ENCODE measurements around the gene TMEM269. TPM values are rescaled to one million over a fixed set of nuclear protein-coding genes. Genes with fewer than 3 reads are reported as not detected.

The TMEM269 gene
- total RNA-seq (not detected), polyA plus RNA-seq (under 1 TPM in 1 of 3 donors, not detected in 2; 0.04 TPM)

GRCh38 chr1:42784946-42785693, at the start of gene TMEM269:
Gene TMEM269, plus strand, starts transcription at chr1:42784991. Its CDS starts 4,903 bp downstream, at chr1:42789894.
- whole genome bisulfite sequencing, 2 donors = 10 to 16% methylated on average over 54 of the region's 54 CpGs
- Histone ChIP-seq H3K4me1 (peaks cover 0 to 11% (median 11%) of the 10 kb centered on the region in 4 donors), H3K4me3 (peak within 1 kb of the TSS; percentile 39 to 53 (median 45)), H3K27me3 (no peaks in the 10 kb centered on the region), H3K27ac (no peak within 1 kb of the TSS), H3K36me3 (peaks cover 0 to 15% (median 4%) of the 10 kb centered on the region in 4 donors), H3K9me3 (no peaks in the 10 kb centered on the region)
- TF ChIP-seq POLR2AphosphoS5 (IDR thresholded peaks at IDR 0.05) (no peak), POLR2A (IDR thresholded peaks at IDR 0.05) (no peak), EP300 (IDR thresholded peaks at IDR 0.05) (no peak), CTCF (IDR thresholded peaks at IDR 0.05) (no peak)
- intact Hi-C loops (cut with DNase I) = no loop called here
- peak; percentile 64 for DNase-seq

- H3K36me3 ChIP-seq = no peaks in the 10 kb centered on the region
- H3K27me3 ChIP-seq = no peaks in the 10 kb centered on the region
- WGBS, 2 donors = 88 to 91% methylated on average over 11 of the region's 11 CpGs
- H3K4me1 ChIP-seq = no peaks in the 10 kb centered on the region
- H3K9me3 ChIP-seq = no peaks in the 10 kb centered on the region
- intact Hi-C loops (cut with DNase I) = no loop called here
- no peak for DNase-seq
- no peak overlapping the region for H3K27ac ChIP-seq
- no peak overlapping the region for H3K4me3 ChIP-seq
- TF ChIP-seq CTCF (IDR thresholded peaks at IDR 0.05) = no peak
- no peak for TF ChIP-seq POLR2A (IDR thresholded peaks at IDR 0.05)
These were observed 49.7 kb upstream of the TMEM269 start for GRCh38 chr1:42735056-42735455.

- Histone ChIP-seq H3K4me3 (no peak overlapping the region), H3K27me3 (no peaks in the 10 kb centered on the region), H3K36me3 (no peaks in the 10 kb centered on the region), H3K9me3 (no peaks in the 10 kb centered on the region), H3K27ac (no peak overlapping the region), H3K4me1 (no peaks in the 10 kb centered on the region)
- intact Hi-C loops (cut with DNase I) = no loop called here
- DNase-seq = no peak
- WGBS, 2 donors = 57 to 83% methylated on average over 14 of the region's 14 CpGs
- TF ChIP-seq POLR2A (IDR thresholded peaks at IDR 0.05) (no peak), POLR2AphosphoS5 (IDR thresholded peaks at IDR 0.05) (no peak), EP300 (IDR thresholded peaks at IDR 0.05) (no peak), CTCF (IDR thresholded peaks at IDR 0.05) (no peak)
These were observed 49.2 kb upstream of the TMEM269 start for GRCh38 chr1:42735477-42736105.

GRCh38 chr1:42736152-42736551, 48.6 kb upstream of the TMEM269 start:
- no peak for DNase-seq
- no peaks in the 10 kb centered on the region for H3K27me3 ChIP-seq
- no peak for TF ChIP-seq CTCF (IDR thresholded peaks at IDR 0.05)
- TF ChIP-seq EP300 (IDR thresholded peaks at IDR 0.05) = no peak
- no peaks in the 10 kb centered on the region for H3K4me1 ChIP-seq
- no peak overlapping the region for H3K4me3 ChIP-seq
- H3K27ac ChIP-seq = no peak overlapping the region
- no peaks in the 10 kb centered on the region for H3K36me3 ChIP-seq
- H3K9me3 ChIP-seq = no peaks in the 10 kb centered on the region
- WGBS, 2 donors = 42 to 66% methylated on average over 4 of the region's 4 CpGs
- intact Hi-C loops (cut with DNase I) = no loop called here
